Brain microvascular endothelial cell (primary cell): ENCODE results near the gene SLC16A3.
A peak's percentile ranks its signal among the peaks of the same experiment; 100 is the strongest.

Experiments used
- DNase-seq: peaks from one replicate; pipeline ENCODE4 v3.0.0-alpha.2; 2020
- H3K27ac ChIP-seq: fragments of 250-450 bp; sonication (Bioruptor Pico); 2 replicates; pipeline ENCODE4 v1.5.1; 2020; ENCODE audit warnings: mild to moderate bottlenecking, moderate library complexity
- H3K27me3 ChIP-seq: fragments of 250-450 bp; sonication (Bioruptor Pico); replicated peaks from 2 replicates; pipeline ENCODE4 v1.5.1; 2020; ENCODE audit warnings: mild to moderate bottlenecking
- H3K36me3 ChIP-seq: fragments of 250-450 bp; sonication (Bioruptor Pico); replicated peaks from 2 replicates; pipeline ENCODE4 v1.5.1; 2020; ENCODE audit warnings: mild to moderate bottlenecking
- H3K4me3 ChIP-seq: 2 replicates; pipeline ENCODE4 v1.5.1; 2011; ENCODE audit warnings: low read depth, mild to moderate bottlenecking, control low read depth, low read length, moderate library complexity
- in situ Hi-C: cut with HindIII; loops from 2 replicates; pipeline ENCODE4 v1.10.0; 2017; ENCODE audit warnings: low sequenced_read_pairs, low pct_ligation_motif_present
- TF ChIP-seq, protein P1 (sequence below): IDR thresholded peaks from 2 replicates; pipeline ENCODE4 v1.5.1; 2011; ENCODE audit warnings: low read depth, mild to moderate bottlenecking, moderate library complexity, low read length, control low read depth, inconsistent platforms; ENCODE audit errors: missing control alignments

Gene SLC16A3

DNA sequence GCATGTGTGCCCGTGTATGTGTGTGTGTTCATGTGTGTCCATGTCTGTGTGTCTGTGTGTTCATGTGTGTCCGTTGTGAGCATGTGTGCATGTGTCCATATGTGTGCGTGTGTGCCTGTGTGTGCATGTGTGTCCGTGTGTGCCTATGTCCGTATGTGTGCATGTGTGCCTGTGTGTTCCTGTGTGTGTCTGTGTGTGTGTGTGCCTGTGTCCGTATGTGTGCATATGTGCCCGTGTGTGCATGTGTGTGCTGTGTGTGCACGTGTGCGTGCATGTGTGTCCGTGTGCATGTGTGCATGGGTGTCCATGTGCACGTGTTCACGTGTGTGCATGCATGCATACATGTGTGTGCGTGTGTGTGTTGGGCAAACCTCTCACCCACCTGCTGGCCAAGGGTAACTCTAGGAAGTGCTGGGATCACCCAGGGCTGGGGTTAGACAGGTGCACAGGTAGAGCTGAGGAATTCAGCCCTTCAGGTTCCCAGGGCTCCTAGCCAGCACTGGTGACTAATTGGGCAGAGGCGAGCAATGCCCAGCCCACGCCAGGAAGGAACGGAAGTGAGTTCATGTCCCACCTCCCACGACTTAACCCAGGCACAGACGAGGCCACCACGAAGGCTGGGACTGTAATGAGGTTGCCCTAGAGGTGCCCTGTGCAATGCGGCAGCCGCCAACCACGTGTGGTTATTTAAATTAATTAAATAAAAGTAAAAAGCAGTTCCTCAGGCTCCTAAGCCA, 52.8 kb downstream of the SLC16A3 start:
- Histone ChIP-seq H3K36me3 (no peaks in the 10 kb centered on the region), H3K4me3 (no peak overlapping the region), H3K27ac (no peak overlapping the region), H3K27me3 (no peaks in the 10 kb centered on the region)
- in situ Hi-C loops, result no loop called here
- TF ChIP-seq, protein P1, sequence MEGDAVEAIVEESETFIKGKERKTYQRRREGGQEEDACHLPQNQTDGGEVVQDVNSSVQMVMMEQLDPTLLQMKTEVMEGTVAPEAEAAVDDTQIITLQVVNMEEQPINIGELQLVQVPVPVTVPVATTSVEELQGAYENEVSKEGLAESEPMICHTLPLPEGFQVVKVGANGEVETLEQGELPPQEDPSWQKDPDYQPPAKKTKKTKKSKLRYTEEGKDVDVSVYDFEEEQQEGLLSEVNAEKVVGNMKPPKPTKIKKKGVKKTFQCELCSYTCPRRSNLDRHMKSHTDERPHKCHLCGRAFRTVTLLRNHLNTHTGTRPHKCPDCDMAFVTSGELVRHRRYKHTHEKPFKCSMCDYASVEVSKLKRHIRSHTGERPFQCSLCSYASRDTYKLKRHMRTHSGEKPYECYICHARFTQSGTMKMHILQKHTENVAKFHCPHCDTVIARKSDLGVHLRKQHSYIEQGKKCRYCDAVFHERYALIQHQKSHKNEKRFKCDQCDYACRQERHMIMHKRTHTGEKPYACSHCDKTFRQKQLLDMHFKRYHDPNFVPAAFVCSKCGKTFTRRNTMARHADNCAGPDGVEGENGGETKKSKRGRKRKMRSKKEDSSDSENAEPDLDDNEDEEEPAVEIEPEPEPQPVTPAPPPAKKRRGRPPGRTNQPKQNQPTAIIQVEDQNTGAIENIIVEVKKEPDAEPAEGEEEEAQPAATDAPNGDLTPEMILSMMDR, result no peak
- DNase-seq, result no peak

DNA sequence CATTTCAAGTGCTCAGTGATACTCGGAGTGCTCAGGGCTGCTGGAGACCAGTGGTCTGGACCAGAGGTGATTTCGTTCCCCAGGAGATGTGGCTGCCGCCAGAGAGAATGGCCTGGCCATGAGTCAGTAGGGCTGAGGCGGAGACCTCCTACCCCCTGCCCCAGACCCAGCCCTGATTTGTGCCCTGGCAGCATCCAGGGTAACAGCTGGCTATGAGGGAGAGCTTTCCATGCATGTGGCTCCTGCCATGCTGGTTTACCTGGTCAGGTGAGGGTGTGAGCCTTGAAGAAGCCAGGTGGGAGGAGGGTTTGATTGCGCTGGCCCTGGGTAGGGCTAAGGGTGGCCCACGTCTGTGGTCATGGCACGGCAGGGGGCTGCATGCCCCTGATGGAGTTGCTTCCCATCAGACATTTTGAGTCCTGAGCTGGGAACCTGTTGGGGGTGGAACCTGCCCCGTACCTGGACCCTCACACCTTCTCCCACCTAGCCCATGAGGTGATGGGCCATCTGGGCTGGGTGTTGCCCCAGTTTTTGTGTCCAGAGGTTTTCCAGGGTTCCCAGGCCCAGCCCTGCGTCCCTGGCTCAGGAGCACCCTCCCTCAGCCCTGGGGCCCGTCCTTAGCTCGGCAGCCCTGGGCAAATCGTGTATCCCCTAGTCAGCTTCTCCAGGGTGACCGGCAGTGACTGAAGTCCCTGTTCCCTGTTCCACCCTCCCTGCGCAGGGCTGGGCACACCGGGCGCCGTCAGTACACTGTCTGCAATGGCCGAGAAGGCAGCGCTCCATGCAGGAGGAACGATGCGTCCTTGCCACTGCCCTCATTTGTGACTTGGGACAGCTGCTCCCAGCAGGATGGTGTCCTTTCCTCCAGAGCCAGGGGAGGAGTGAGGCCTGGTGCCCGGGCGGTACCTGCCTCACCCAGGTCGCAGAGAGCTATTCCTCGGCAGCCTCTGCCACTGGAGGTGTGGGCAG, 53.7 kb downstream of the SLC16A3 start:
- no peak overlapping the region for H3K4me3 ChIP-seq
- in situ Hi-C loops, result no loop called here
- DNase-seq, result no peak

DNA sequence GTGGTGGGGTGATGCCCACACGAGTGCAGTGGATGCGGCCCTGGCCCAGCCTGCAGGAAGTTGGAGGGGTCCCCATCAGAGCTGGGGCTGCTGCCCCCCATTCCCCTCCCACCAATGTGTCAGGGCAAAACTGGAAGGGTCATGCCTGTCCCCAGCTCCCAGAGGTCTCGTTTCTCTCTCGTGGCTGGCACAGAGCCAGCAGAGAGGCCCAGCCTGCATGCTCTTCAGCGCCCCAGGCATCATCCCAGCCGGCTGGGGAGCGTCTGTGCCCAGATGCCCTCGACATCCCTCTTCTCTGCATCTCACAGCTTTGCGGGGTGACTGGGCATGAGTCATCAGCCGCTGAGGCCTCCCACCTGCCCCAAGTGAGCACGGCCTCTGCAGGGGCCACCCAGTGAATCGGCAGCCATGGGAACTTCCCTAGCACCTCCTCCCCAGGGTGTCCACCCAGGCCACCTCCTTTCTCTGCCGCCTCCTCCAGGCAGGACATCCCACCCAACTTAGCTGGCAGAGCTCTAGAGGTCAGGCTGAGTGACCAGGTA, 54.4 kb downstream of the SLC16A3 start:
- no peak overlapping the region for H3K4me3 ChIP-seq
- in situ Hi-C loops, result no loop called here
- TF ChIP-seq, protein P1, result no peak
- H3K36me3 ChIP-seq, result no peaks in the 10 kb centered on the region
- H3K27me3 ChIP-seq, result no peaks in the 10 kb centered on the region
- peak; percentile 70 for DNase-seq
- H3K27ac ChIP-seq, result no peak overlapping the region

More for the DNA sequence above, 53.7 kb downstream of the SLC16A3 start:
- no peaks in the 10 kb centered on the region for H3K36me3 ChIP-seq
- no peaks in the 10 kb centered on the region for H3K27me3 ChIP-seq
- TF ChIP-seq, protein P1, result no peak
- no peak overlapping the region for H3K27ac ChIP-seq

DNA sequence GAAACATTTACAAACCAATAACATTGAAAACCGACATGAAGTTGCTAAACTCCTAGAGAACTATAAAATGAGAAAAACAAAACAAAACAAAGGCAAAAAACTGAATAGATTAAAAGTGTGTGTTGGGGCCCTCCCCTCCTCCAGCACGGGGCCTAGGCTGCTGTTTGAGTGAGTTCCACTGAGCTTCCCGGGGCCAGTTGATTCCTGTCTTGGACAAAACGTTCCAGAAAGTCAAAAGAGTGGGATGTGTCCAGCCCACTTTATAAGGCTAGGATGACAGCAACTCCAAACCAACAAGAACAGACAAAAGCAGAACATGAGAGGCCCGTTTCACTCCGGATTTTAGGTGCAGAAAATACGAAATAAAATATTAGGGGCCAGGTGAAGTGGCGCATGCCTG, 56.3 kb downstream of the SLC16A3 start:
- in situ Hi-C loops, result no loop called here
- Histone ChIP-seq H3K27me3 (no peaks in the 10 kb centered on the region), H3K36me3 (no peaks in the 10 kb centered on the region), H3K4me3 (no peak overlapping the region), H3K27ac (no peak overlapping the region)
- no peak for DNase-seq
- TF ChIP-seq, protein P1, result no peak

DNA sequence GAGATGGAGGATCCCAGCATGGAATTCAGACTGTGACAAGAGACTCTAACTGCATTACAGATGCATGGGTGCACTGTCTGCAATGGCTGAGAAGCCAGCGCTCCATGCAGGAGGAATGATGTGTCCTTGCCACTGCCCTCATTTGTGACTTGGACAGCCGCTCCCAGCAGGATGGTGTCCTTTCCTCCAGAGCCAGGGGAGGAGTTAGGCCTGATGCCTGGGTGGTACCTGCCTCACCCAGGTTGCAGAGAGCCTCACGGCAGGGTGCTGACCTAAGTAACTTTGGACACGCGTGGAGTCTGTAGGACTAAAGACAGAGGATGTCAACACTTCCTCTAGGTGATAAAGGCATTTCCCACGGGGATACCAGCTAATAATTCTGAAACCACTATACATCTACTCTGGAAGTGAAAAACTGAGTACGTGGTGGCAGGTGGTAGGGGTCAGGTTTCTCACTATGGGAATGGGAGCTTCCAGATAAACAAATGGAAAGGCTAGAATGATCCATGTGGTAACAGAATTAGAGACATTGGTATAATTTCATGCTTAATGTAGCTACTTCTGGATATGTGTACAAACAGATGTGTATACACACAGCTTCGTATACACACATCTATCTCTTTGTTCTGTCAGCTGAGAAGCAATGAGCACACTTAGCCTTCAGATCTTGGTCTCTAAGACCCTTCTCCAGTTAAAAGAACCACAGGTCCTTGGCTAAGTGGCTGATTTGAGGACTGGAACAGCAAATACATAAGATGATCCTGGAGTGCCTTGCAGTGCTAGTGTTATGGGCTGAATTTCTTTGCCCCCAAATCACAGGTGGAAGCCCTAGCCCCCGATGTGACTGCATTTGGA, 58.4 kb downstream of the SLC16A3 start:
- no peak overlapping the region for H3K4me3 ChIP-seq
- H3K27me3 ChIP-seq, result no peaks in the 10 kb centered on the region
- no peak for DNase-seq
- TF ChIP-seq, protein P1, result no peak
- in situ Hi-C loops, result no loop called here
- no peaks in the 10 kb centered on the region for H3K36me3 ChIP-seq
- H3K27ac ChIP-seq, result peak overlapping the region; percentile 67
